ENCODE data around the gene OPN4.

Gene OPN4

GRCh38 chr10:86681047-86681446 lies 26.7 kb downstream of the OPN4 start:
- no peak for DNase-seq (ENCODE audit: low read depth)

GRCh38 chr10:86681722-86682386 lies 27.5 kb downstream of the OPN4 start:
- no peak for DNase-seq (ENCODE audit: low read depth)

GRCh38 chr10:86682675-86683074 lies 28.3 kb downstream of the OPN4 start:
- DNase-seq (ENCODE audit: low read depth), result no peak

GRCh38 chr10:86684331-86685097 lies 30.2 kb downstream of the OPN4 start:
- no peak for DNase-seq (ENCODE audit: low read depth)

- DNase-seq (ENCODE audit: low read depth), result no peak
These were observed 31.1 kb downstream of the OPN4 start for GRCh38 chr10:86685416-86685815.

- no peak for DNase-seq (ENCODE audit: low read depth)
These were observed 31.7 kb downstream of the OPN4 start for GRCh38 chr10:86685893-86686632.

- DNase-seq (ENCODE audit: low read depth), result no peak
These were observed 32.6 kb downstream of the OPN4 start for GRCh38 chr10:86686972-86687371.

GRCh38 chr10:86687750-86688149 lies 33.4 kb downstream of the OPN4 start:
- no peak for DNase-seq (ENCODE audit: low read depth)

- peak; percentile 15 for DNase-seq (ENCODE audit: low read depth)
These were observed 34.1 kb downstream of the OPN4 start for GRCh38 chr10:86688398-86688921.

GRCh38 chr10:86689146-86689545 lies 34.8 kb downstream of the OPN4 start:
- no peak for DNase-seq (ENCODE audit: low read depth)

GRCh38 chr10:86690231-86690630 lies 35.9 kb downstream of the OPN4 start:
- DNase-seq (ENCODE audit: low read depth), result no peak

- no peak for DNase-seq (ENCODE audit: low read depth)
These were observed 36.3 kb downstream of the OPN4 start for GRCh38 chr10:86690657-86691084.

- no peak for DNase-seq (ENCODE audit: low read depth)
These were observed 37.1 kb downstream of the OPN4 start for GRCh38 chr10:86691333-86692022.

- DNase-seq (ENCODE audit: low read depth), result no peak
These were observed 37.7 kb downstream of the OPN4 start for GRCh38 chr10:86692023-86692514.

GRCh38 chr10:86692664-86693063 lies 38.3 kb downstream of the OPN4 start:
- no peak for DNase-seq (ENCODE audit: low read depth)

GRCh38 chr10:86693275-86693674 lies 38.9 kb downstream of the OPN4 start:
- no peak for DNase-seq (ENCODE audit: low read depth)

- DNase-seq (ENCODE audit: low read depth), result no peak
These were observed 39.5 kb downstream of the OPN4 start for GRCh38 chr10:86693721-86694369.

- DNase-seq (ENCODE audit: low read depth), result no peak
These were observed 44.0 kb downstream of the OPN4 start for GRCh38 chr10:86698207-86698940.

- DNase-seq (ENCODE audit: low read depth), result no peak
These were observed 44.8 kb downstream of the OPN4 start for GRCh38 chr10:86699125-86699524.

- no peak for DNase-seq (ENCODE audit: low read depth)
These were observed 45.2 kb downstream of the OPN4 start for GRCh38 chr10:86699541-86699940.

Measured in T-helper 22 cell (primary cell).